SK-N-SH treated with all-trans-retinoic acid at 6 μM for 48 hours (cell line): Measurements from ENCODE around the gene ERN1.

Experiments
- CREB5 ChIP-seq: fragments of 250-450 bp; sonication (Bioruptor Pico); IDR thresholded peaks from 2 replicates; pipeline ENCODE4 v1.5.1; 2020; ENCODE audit warnings: low read depth, mild to moderate bottlenecking, moderate library complexity
- ESRRG ChIP-seq: fragments of 250-450 bp; sonication (Bioruptor Pico); IDR thresholded peaks from 2 replicates; pipeline ENCODE4 v1.6.1; 2021; ENCODE audit warnings: mild to moderate bottlenecking
- ISL1 ChIP-seq: fragments of 250-450 bp; sonication (Bioruptor Pico); IDR thresholded peaks from 2 replicates; pipeline ENCODE4 v2.1.2; 2022; ENCODE audit warnings: mild to moderate bottlenecking, moderate library complexity
- PATZ1 ChIP-seq: fragments of 250-450 bp; sonication (Bioruptor Pico); IDR thresholded peaks from 2 replicates; pipeline ENCODE4 v1.8.0; 2020; ENCODE audit warnings: mild to moderate bottlenecking, moderate library complexity, borderline replicate concordance
- PPARA ChIP-seq: fragments of 250-450 bp; sonication (Bioruptor Pico); IDR thresholded peaks from 2 replicates; pipeline ENCODE4 v1.5.0; 2020; ENCODE audit warnings: mild to moderate bottlenecking, borderline replicate concordance
- TCF4 ChIP-seq: fragments of 250-450 bp; sonication (Bioruptor Pico); IDR thresholded peaks from 2 replicates; pipeline ENCODE4 v1.8.0; 2021; ENCODE audit warnings: mild to moderate bottlenecking, moderate library complexity, borderline replicate concordance
- TOX ChIP-seq: fragments of 250-450 bp; sonication (Bioruptor Pico); IDR thresholded peaks from 2 replicates; pipeline ENCODE4 v1.8.0; 2021; ENCODE audit warnings: mild to moderate bottlenecking, moderate library complexity, borderline replicate concordance
- TSHZ2 ChIP-seq: fragments of 250-450 bp; sonication (Bioruptor Pico); IDR thresholded peaks from 2 replicates; pipeline ENCODE4 v1.5.0; 2020; ENCODE audit warnings: mild to moderate bottlenecking, moderate library complexity
- ZFP3 ChIP-seq: fragments of 250-450 bp; sonication (Bioruptor Pico); IDR thresholded peaks from 2 replicates; pipeline ENCODE4 v1.5.0; 2020; ENCODE audit warnings: mild to moderate bottlenecking, moderate library complexity
- ZFP30 ChIP-seq: fragments of 450-650 bp; formaldehyde crosslinking; IDR thresholded peaks from 2 replicates; pipeline ENCODE4 v1.5.0; 2022; ENCODE audit warnings: mild to moderate bottlenecking, moderate library complexity
- ZNF565 ChIP-seq: fragments of 450-650 bp; formaldehyde crosslinking; conservative IDR thresholded peaks from 2 replicates; pipeline ENCODE4 v1.5.0; 2020; ENCODE audit warnings: low read depth, mild to moderate bottlenecking, moderate library complexity

GRCh38 chr17:64061178-64061898 lies 68.6 kb downstream of the ERN1 start:
- TF ChIP-seq CREB5, result no peak
- no peak for TF ChIP-seq ZNF565 (CRISPR knock-in tag)
- TF ChIP-seq PATZ1 (CRISPR knock-in tag), result no peak
- no peak for TF ChIP-seq ESRRG (CRISPR knock-in tag)
- no peak for TF ChIP-seq TCF4 (CRISPR knock-in tag)
- no peak for TF ChIP-seq ISL1 (CRISPR knock-in tag)
- no peak for TF ChIP-seq ZFP3 (CRISPR knock-in tag)
- no peak for TF ChIP-seq ZFP30 (CRISPR knock-in tag)
- no peak for TF ChIP-seq PPARA (CRISPR knock-in tag)
- TF ChIP-seq TOX (CRISPR knock-in tag), result no peak
- TF ChIP-seq TSHZ2 (CRISPR knock-in tag), result no peak
